ENCODE data around the gene MACROH2A2. TPM values are rescaled to one million over a fixed set of nuclear protein-coding genes. Genes with fewer than 3 reads are reported as not detected.
"Not testable (repeated sequence)": the region's sequence is repeated elsewhere in the genome, so short reads cannot be mapped to it uniquely, and the experiment has no call there.

MACROH2A2 gene
- total RNA-seq, 2 donors from 2014 or later = 10.4 to 11.8 TPM

DNA sequence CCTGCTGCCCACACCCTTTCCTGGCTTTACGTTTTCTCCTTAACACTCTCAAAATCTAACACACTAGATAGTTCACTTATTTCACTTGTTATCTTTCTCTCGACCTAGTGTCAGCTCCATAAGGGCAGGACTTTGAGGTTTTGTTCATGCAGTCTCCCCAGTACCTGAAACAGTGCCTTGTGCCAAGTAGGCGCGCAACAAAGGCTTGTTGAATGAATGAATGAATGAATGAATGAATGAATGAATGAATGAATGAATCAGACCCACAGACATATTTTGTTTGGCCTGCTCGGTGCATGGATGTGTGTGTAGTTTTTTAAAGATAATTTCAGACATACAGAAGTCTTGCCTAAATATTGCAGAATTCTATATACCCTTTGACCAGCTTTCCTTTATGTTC, 87.7 kb downstream of the MACROH2A2 start:
- intact Hi-C loops (cut with DNase I, micrococcal nuclease) = no loop called here

DNA sequence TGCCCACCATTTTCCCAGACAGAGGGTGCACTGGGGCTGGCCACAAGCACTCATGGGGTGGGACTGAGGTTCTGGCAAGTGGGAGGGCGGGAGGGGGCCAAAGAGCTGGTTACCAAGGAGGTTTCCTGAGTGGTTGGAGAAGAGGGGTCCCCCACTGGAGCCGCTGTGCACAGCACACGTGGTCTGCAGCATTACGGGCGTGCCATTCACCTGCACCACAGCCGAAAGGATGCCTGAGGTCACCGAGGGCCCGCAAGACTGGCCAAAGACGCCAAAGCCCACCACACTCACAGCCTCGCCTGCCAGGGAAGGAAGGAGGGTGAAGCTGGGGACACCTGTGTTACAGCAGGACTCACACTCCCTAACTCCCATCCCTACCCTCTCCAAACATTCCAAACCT, 89.9 kb downstream of the MACROH2A2 start:
- intact Hi-C loops (cut with DNase I, micrococcal nuclease) = no loop called here
- no peak for ATAC-seq
- DNase-seq = no peak

More for the DNA sequence above, 87.7 kb downstream of the MACROH2A2 start:
- no peak for ATAC-seq
- no peak for DNase-seq

- intact Hi-C loops (cut with DNase I, micrococcal nuclease) = no loop called here
- DNase-seq (no peak), ATAC-seq (no peak)
Measured at GRCh38 chr10:70144372-70145110, 91.9 kb downstream of the MACROH2A2 start.

DNA sequence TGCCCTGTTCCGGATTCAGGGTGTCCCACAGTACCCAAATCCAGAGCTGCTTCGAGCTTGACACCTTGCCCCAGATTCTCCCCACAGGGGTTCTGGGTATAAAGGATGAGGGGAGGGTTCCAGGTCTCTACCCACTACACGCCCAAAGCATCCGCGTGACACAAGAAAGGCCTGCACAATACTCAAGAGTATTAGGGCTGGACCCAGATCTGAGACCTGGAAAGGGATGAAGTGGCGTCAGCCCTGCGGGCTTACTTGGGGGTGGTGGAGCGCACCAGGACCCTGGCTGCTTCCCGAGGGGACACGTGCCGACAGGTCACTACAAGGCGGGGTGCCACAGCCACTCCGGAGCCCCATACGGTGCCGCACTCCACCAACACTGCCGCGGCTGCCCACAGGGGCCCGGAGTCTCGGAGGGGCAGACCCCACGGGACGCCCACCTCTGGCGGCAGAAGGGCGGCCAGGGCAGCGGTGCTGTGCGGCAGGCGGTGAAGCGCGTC, 92.6 kb downstream of the MACROH2A2 start:
- intact Hi-C loops (cut with DNase I, micrococcal nuclease) = no loop called here
- ATAC-seq = peak; percentile 1
- peak in 1 of 2 donors; percentile 39 for DNase-seq

DNA sequence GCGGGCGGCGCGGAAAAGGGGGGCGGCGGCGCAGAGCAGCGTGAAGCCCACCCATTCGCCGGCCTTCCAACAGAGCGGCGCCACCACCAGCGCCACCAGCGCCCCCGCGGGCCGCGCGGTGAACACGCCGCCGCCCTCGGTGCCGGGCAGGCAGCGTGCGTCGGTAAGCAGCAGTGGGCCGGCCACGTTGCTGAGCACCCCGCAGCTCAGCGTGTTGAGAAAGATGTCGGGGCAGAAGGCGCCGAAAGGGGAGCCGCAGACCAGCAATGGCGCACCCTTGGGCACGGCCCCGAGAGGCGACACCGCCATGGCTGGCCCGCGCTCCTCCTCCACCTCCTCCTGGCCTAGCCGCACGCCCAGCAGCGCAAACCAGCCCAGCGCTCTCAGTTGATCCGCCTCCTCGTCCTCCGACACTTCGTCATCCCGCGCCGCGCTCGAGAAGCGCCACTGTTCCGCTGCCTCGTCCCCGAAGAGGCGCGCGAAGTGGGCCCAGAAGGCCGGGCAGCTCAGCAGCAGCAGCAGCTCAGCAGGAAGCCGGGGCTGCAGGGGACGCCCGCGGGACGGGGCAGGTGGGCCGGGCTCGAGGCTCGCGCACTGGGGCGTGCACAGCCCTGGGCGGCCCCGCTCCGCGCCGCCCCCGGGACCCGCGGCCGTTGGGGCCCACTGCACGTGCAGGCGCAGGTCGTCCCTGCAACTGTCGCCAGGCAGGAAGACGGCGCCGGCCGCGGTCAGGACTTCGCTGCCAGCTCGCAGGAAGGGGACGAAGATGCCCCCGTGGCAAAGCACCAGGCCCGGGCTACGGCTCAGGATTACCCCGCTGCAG, 93.2 kb downstream of the MACROH2A2 start:
- intact Hi-C loops (cut with DNase I, micrococcal nuclease) = no loop called here
- ATAC-seq (peak; percentile 67), DNase-seq (peak in 1 of 2 donors; percentile 76)

DNA sequence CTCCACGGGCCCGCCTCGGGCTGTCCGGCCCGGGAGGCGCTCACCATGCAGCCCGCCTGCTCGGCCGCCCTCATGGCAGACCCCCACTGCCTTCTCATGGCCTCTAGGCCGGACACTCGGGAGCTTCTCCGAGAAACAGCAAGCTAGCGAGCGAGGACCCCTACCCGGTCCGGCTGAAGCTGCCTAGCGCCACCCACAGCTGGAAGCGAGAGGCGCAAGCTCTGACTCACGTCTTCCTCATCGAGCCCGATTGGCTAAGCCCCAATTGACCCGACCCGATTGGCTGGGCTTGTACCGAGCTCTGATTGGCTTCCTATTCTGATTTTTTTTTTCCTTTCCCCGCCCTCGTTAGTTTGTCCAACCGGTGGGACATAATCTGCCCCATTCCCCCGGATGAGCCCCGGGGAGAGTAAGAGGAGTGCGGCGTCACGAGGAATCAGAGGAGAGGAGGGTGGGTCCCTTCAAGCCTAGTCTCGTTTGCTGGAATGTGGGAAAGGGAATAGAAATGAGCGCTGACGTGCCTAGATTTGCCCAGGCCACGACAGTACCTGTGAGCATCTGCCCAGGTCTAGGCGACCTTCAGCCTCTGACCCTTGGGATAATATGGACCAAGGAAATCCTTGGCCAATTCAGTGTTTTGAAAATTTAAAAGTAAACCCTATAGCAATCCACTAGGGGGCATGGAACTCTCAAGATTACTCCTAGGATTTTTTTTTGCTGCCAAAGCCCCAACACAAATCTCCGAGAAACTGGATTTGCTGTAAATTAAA, 94.0 kb downstream of the MACROH2A2 start, which contains the start of gene TYSND1:
TYSND1 (minus strand) TSS at position 212 of the 770 bp plus-strand sequence; CDS start at position 98, 114 bp downstream.
- intact Hi-C loops (cut with DNase I, micrococcal nuclease) = no loop called here
- ATAC-seq (peak; percentile 89), DNase-seq (peak; percentile 98)

DNA sequence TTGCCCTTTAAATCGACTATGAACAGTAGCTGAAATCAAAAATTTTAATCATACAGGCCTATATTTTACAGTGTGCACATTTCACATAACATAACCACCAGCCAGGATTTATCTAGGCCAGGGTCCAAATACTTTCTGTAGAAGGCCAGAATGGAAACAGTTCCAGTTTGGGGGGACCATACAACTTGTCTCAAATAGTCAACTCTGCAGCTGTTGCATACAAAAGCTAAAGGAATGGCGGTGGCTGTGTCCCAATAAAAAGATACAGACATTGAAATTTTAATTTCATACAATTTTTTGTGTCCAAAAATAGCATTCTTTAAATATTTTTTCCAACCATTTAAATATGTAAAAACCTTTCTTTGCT, 94.6 kb downstream of the MACROH2A2 start:
- intact Hi-C loops (cut with DNase I, micrococcal nuclease) = no loop called here
- ATAC-seq (no peak), DNase-seq (no peak)

- intact Hi-C loops (cut with DNase I, micrococcal nuclease) = no loop called here
- no peak for ATAC-seq
- DNase-seq = no peak
Measured at GRCh38 chr10:70148516-70148915, 95.9 kb downstream of the MACROH2A2 start.

GRCh38 chr10:70155255-70155838, 102.7 kb downstream of the MACROH2A2 start:
- intact Hi-C loops (cut with DNase I, micrococcal nuclease) = no loop called here
- no peak for DNase-seq
- ATAC-seq = no peak

DNA sequence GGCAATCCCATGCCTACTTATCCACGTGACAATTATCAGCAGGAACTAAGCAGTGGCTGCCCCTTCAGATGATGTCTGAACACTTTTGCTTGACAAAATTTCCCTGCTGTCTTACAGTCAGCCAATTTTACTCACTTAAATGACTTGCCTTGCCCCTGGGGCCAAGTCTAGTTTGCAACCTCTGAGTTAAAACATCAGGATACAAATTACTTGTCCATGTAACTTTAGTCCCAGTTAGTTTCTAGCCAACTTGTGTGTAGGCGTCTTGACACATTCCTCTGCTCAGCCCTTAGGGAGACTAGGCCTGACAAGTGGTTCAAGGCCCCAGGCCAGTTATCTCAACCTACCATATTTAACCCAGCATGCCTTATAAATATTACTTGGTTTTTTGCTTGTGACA, 105.5 kb downstream of the MACROH2A2 start:
- ATAC-seq = no peak

DNA sequence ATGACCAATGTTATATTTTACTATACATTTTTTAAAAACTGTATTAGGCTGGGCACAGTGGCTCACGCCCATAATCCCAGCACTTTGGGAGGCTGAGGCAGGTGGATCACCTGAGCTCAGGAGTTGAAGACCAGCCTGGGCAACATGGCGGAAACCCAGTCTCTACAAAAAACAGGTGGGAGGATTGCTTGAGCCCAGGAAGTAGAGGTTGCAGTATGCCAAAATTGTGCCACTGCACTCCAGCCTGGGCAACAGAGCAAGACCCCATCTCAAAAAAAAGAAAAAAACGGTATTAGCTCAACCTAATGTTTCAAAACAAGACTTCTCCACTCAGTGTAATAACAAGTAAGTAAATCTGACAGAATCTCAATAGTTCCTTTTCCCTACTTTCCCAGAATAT, 106.7 kb downstream of the MACROH2A2 start:
- intact Hi-C loops (cut with DNase I, micrococcal nuclease); DNase-seq; ATAC-seq: not testable (repeated sequence)

More for the DNA sequence above, 105.5 kb downstream of the MACROH2A2 start:
- intact Hi-C loops (cut with DNase I, micrococcal nuclease) = no loop called here
- DNase-seq = no peak

DNA sequence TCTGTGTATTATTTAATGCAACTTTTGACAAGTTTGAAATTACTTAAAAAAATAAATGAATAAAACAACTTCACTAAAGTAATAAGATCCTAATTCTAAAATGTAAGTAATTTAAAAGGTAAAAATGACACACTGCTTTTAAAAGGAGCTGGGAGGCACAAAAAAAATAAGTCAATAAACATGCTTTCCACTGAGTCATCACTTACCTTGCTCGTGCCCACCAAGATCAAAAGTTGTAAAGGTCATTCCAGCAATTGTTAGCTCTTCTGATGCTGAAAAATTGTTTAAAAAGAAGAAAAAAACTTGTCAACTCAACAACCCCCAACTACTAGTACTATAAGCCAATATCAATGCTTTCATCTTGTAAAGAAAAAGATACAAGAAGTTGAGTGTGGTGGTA, 108.2 kb downstream of the MACROH2A2 start:
- DNase-seq = no peak
- intact Hi-C loops (cut with DNase I, micrococcal nuclease) = no loop called here
- no peak for ATAC-seq

Other genes with a start within 250 kb of the MACROH2A2 start
- 10 to 100 TPM; 21.8 to 32.4 TPM for gene AIFM2, start 80.0 kb downstream of the MACROH2A2 start, total RNA-seq
- gene TYSND1, start 93.9 kb downstream of the MACROH2A2 start, total RNA-seq = 10 to 100 TPM; 12.5 to 20.0 TPM
- gene SAR1A, start 117.7 kb downstream of the MACROH2A2 start, total RNA-seq = 10 to 100 TPM; 81.4 to 92.6 TPM
- 100 to 1,000 TPM; 137 to 168 TPM for gene PPA1, start 180.6 kb downstream of the MACROH2A2 start, total RNA-seq
- under 1 TPM; 0.03 to 0.15 TPM for gene NPFFR1, start 231.2 kb downstream of the MACROH2A2 start, total RNA-seq